ENCODE results near the gene PPIB.
"Not testable (repeated sequence)": the region's sequence is repeated elsewhere in the genome, so short reads cannot be mapped to it uniquely, and the experiment has no call there.

Gene PPIB

GRCh38 chr15:64110108-64110701, 52.6 kb downstream of the PPIB start:
- not testable (repeated sequence) for DNase-seq (ENCODE audit: low spot score)

GRCh38 chr15:64107337-64107736, 55.5 kb downstream of the PPIB start:
- no peak for DNase-seq (ENCODE audit: low spot score)

Data from LoVo (cell line).